HepG2 (cell line): ENCODE results near the gene HDAC5. TPM values are rescaled to one million over a fixed set of nuclear protein-coding genes. Genes with fewer than 3 reads are reported as not detected.

Source experiments
- ATAC-seq: fragments of 200-7000 bp; cut with Tn5 transposase; 3 replicates; pipeline ENCODE4 v1.9.1; 2020; ENCODE audit warnings: mild to moderate bottlenecking, moderate library complexity
- BruUV-seq: library from RNA; stranded (reverse); fragments of 400-500 nt; replicated peaks from 2 replicates; lab custom pipeline; 2021; lab: Mats Ljungman, UMichigan
- CTCF ChIA-PET: fragments of 300-600 bp; formaldehyde crosslinking; extraction: SDS; loops from one replicate; lab custom pipeline; 2021; ENCODE audit warnings: low total read pairs, inconsistent platforms, low intra/inter-chr PET ratio; lab: Yijun Ruan, JAX
- POLR2A ChIA-PET: fragments of 350-600 bp; sonication (Branson Sonifier 250); formaldehyde crosslinking; loops from one replicate; lab custom pipeline; 2020; ENCODE audit warnings: antibody characterized with exemption, inconsistent platforms; lab: Yijun Ruan, JAX
- DNase-seq: peaks from one replicate; pipeline ENCODE4 v3.0.0-alpha.2; 2015; ENCODE audit warnings: low spot score
- FAIRE-seq: peaks from 3 replicates; lab custom pipeline; 2011; peaks lifted over from hg19 to GRCh38; lab: Jason Lieb, UNC
- H2AFZ ChIP-seq: one replicate; pipeline ENCODE4 v1.6.1; 2011; ENCODE audit warnings: low read length, inconsistent platforms
- H3K27ac ChIP-seq: fragments of 300-600 bp; 3 replicates; pipeline ENCODE4 v1.8.0; 2011; ENCODE audit warnings: mixed run types, mild to moderate bottlenecking, mixed read lengths, low read length, inconsistent platforms; ENCODE audit not compliant: insufficient read depth; ENCODE audit errors: extremely low read length
- H3K27me3 ChIP-seq, 2 experiments: fragments of 200-600 bp in 1 of 2; 2 replicates in 1 of 2; 3 replicates in 1 of 2; pipeline versions ENCODE4 v1.6.0 to v1.8.0; 2011; ENCODE audit warnings: low read length in 2 of 2, mild to moderate bottlenecking in 2 of 2, moderate library complexity in 2 of 2, inconsistent platforms in 1 of 2; ENCODE audit not compliant: insufficient read depth in 2 of 2, control insufficient read depth in 1 of 2
- H3K36me3 ChIP-seq, 2 experiments: fragments of 200-600 bp in 1 of 2; replicated peaks in 1 of 2; 2 replicates in 1 of 2; 3 replicates in 1 of 2; pipeline versions ENCODE4 v1.5.1 to v1.8.0; 2011; ENCODE audit warnings: low read length in 2 of 2, inconsistent platforms in 1 of 2; ENCODE audit not compliant: insufficient read depth in 2 of 2, control insufficient read depth in 1 of 2
- H3K4me1 ChIP-seq: 2 replicates; pipeline ENCODE4 v1.5.1; 2012; ENCODE audit warnings: low read length, inconsistent platforms; ENCODE audit not compliant: insufficient read depth
- H3K4me2 ChIP-seq: 2 replicates; pipeline ENCODE4 v1.6.0; 2011; ENCODE audit warnings: low read depth, low read length, inconsistent platforms
- H3K4me3 ChIP-seq, 3 experiments: fragments of 200-600 bp in 1 of 3; sonication (generic), shearing (Covaris generic) in 1 of 3; replicated peaks in 1 of 3; 2 replicates each; pipeline ENCODE4 v1.5.1; 2011 to 2016; ENCODE audit warnings: low read length in 3 of 3, inconsistent platforms in 2 of 3, low read depth in 2 of 3, mild to moderate bottlenecking in 2 of 3, control low read depth in 1 of 3, mixed read lengths in 1 of 3; ENCODE audit not compliant: insufficient read depth in 1 of 3
- H3K79me2 ChIP-seq: one replicate; pipeline ENCODE4 v1.6.1; 2011; ENCODE audit warnings: low read length, inconsistent platforms; ENCODE audit not compliant: insufficient read depth
- H3K9ac ChIP-seq: 2 replicates; pipeline ENCODE4 v1.6.0; 2011; ENCODE audit warnings: mild to moderate bottlenecking, low read depth, low read length, inconsistent platforms; ENCODE audit not compliant: insufficient read depth
- H3K9me3 ChIP-seq: 2 replicates; pipeline ENCODE4 v1.5.1; 2012; ENCODE audit warnings: mild to moderate bottlenecking, low read length
- H4K20me1 ChIP-seq: 2 replicates; pipeline ENCODE4 v1.6.0; 2011; ENCODE audit warnings: inconsistent platforms, mild to moderate bottlenecking, low read length, moderate library complexity; ENCODE audit not compliant: insufficient read depth
- DNMT1 ChIP-seq: sonication (generic); formaldehyde crosslinking; IDR thresholded peaks from 2 replicates; pipeline ENCODE4 v1.5.1; 2020; ENCODE audit warnings: mild to moderate bottlenecking, missing genetic modification reagents
- KDM1A ChIP-seq: IDR thresholded peaks from 2 replicates; pipeline ENCODE4 v1.6.1; 2016; ENCODE audit warnings: missing compliant biosample characterization
- MYC ChIP-seq: sonication (generic); formaldehyde crosslinking; IDR thresholded peaks from 2 replicates; pipeline ENCODE4 v1.9.0; 2021; ENCODE audit warnings: missing genetic modification reagents, borderline replicate concordance
- SMARCC2 ChIP-seq: fragments of 450-650 bp; IDR thresholded peaks from 2 replicates; pipeline ENCODE4 v1.6.1; 2017; ENCODE audit warnings: antibody characterized with exemption, mild to moderate bottlenecking
- ZMYM3 ChIP-seq: sonication (generic); formaldehyde crosslinking; IDR thresholded peaks from 2 replicates; pipeline ENCODE4 v1.5.1; 2020; ENCODE audit warnings: mild to moderate bottlenecking, missing genetic modification reagents
- ZNF121 ChIP-seq: sonication (generic); formaldehyde crosslinking; IDR thresholded peaks from 2 replicates; pipeline ENCODE4 v1.5.0; 2020; ENCODE audit warnings: mild to moderate bottlenecking, missing genetic modification reagents
- ZNF629 ChIP-seq: sonication (generic); formaldehyde crosslinking; conservative IDR thresholded peaks from 2 replicates; pipeline ENCODE4 v1.5.0; 2020; ENCODE audit warnings: missing genetic modification reagents
- ZNF703 ChIP-seq: sonication (generic); formaldehyde crosslinking; IDR thresholded peaks from 2 replicates; pipeline ENCODE4 v1.5.1; 2020; ENCODE audit warnings: missing genetic modification reagents, mild to moderate bottlenecking, moderate library complexity, borderline replicate concordance
- WGBS: methylation state at CpG from one replicate; pipeline ENCODE4 v1.1.6; 2017; ENCODE audit warnings: low lambda C conversion rate; 5-methylcytosine and 5-hydroxymethylcytosine counted together
- in situ Hi-C: cut with HindIII; loops from 2 replicates; pipeline ENCODE4 v1.10.0; 2017; ENCODE audit warnings: low pct_unique_long_range_greater_than_20kb; ENCODE audit not compliant: extremely low pct_ligation_motif_present
- intact Hi-C: fragments of 100-400 bp; cut with micrococcal nuclease; formaldehyde crosslinking; loops from one replicate; pipeline ENCODE4 v1.10.0; 2022; ENCODE audit not compliant: unreplicated experiment
- polyA plus RNA-seq, 8 experiments: library from polyadenylated mRNA; depleted of rRNA in 3 of 8; stranded (reverse) in 7 of 8; unstranded in 1 of 8; fragments of >200 nt; fragmentation: Illumina TruSeq in 4 of 8; extraction: Trizol in 4 of 8; gene quantifications; 2 replicates each; pipeline versions ENCODE4 v1.2.1 to v1.2.3, GENCODE V29; 2011 to 2016; ENCODE audit warnings: low read depth in 4 of 8, missing spikeins in 1 of 8, mixed read lengths in 1 of 8; ENCODE audit not compliant: insufficient read depth in 1 of 8
- total RNA-seq, 5 experiments: library from RNA; depleted of rRNA; stranded (reverse); fragments of >200 nt; fragmentation: Illumina TruSeq; extraction: Trizol; gene quantifications; 2 replicates each; pipeline ENCODE4 v1.2.3, GENCODE V29; 2016; ENCODE audit warnings: low read depth in 1 of 5

HDAC5 gene
- total and polyA plus RNA-seq, 2 of the 13 experiments (the other 11 are each of a cell fraction or from before 2014, with no cell fraction given): 46.4 to 85.4 TPM

- peaks cover 47% of the 10 kb centered on the region for H3K4me1 ChIP-seq
- in situ Hi-C loops (no loop called here), intact Hi-C loops (no loop called here)
- peak overlapping the region; percentile 80; the same call in 1 of the 2 replicates for H3K9ac ChIP-seq
- H3K4me2 ChIP-seq: peak overlapping the region; percentile 87; the same call in 1 of the 2 replicates
- no peak for DNase-seq
- ATAC-seq: no peak
- ChIA-PET POLR2A (interaction anchor here (1.0 to 3.1 kb wide), 6 partner anchors 13 to 92 kb away, joined by 4 to 23 read pairs (median 14); partner anchors contain the start of genes G6PC3, HDAC5, LSM12 and TMUB2), CTCF (interaction anchor here (1.0 to 2.4 kb wide), 3 partner anchors 11 to 21 kb away, joined by 3 to 17 read pairs (median 3); no protein-coding TSS in a partner anchor)
- no peak overlapping the region for H2AFZ ChIP-seq
- peak overlapping the region; percentile 94 for H3K27ac ChIP-seq
- peaks cover 7% of the 10 kb centered on the region; the same call in 1 of the 2 replicates for H4K20me1 ChIP-seq
- H3K36me3 ChIP-seq: peaks cover 15 to 25% of the 10 kb centered on the region in 2 experiments
- peaks cover 11% of the 10 kb centered on the region for H3K79me2 ChIP-seq
- TF ChIP-seq SMARCC2 (no peak), ZMYM3 (CRISPR knock-in tag) (0 out of 2 replicates have a peak, but pooled peaks have one; percentile 60), ZNF121 (0 out of 2 replicates have a peak, but pooled peaks have one; percentile 38), ZNF629 (peak; percentile 91), MYC (CRISPR knock-in tag) (no peak), ZNF703 (CRISPR knock-in tag) (no peak), KDM1A (0 out of 2 replicates have a peak, but pooled peaks have one; percentile 11), DNMT1 (CRISPR knock-in tag) (no peak)
- no TSS peak for BruUV-seq
- WGBS: 94% methylated on average over 8 of the region's 8 CpGs
- H3K27me3 ChIP-seq: no peaks in the 10 kb centered on the region
- H3K9me3 ChIP-seq: no peaks in the 10 kb centered on the region
- H3K4me3 ChIP-seq: no peak overlapping the region
- FAIRE-seq: no peak
Observed at GRCh38 chr17:44094701-44095387, 28.6 kb downstream of the HDAC5 start.
